Right cardiac atrium (tissue), 5 donors: ENCODE data around the gene AHDC1. TPM values are rescaled to one million over a fixed set of nuclear protein-coding genes. Genes with fewer than 3 reads are reported as not detected.
A peak's percentile ranks its signal among the peaks of the same experiment; 100 is the strongest.
"Not testable (repeated sequence)": the region's sequence is repeated elsewhere in the genome, so short reads cannot be mapped to it uniquely, and the experiment has no call there.

Source experiments
- ATAC-seq, 2 donors: fragments of 200-7000 bp; cut with Tn5 transposase; one replicate each; pipeline versions ENCODE4 v1.8.0 to v1.9.1; 2020; ENCODE audit warnings: moderate library complexity in 2 of 2, mild to moderate bottlenecking in 1 of 2
- DNase-seq, 3 donors: peaks; one replicate each; pipeline ENCODE4 v3.0.0-alpha.2; 2020
- H3K27ac ChIP-seq: one replicate; pipeline ENCODE4 v1.5.1; 2013; ENCODE audit warnings: mild to moderate bottlenecking, low read length, control low read depth, moderate library complexity
- H3K27me3 ChIP-seq: one replicate; pipeline ENCODE4 v1.6.1; 2013; ENCODE audit not compliant: control insufficient read depth, insufficient read depth
- H3K4me1 ChIP-seq: one replicate; pipeline ENCODE4 v1.6.1; 2013; ENCODE audit warnings: low read length; ENCODE audit not compliant: control insufficient read depth, insufficient read depth
- H3K4me3 ChIP-seq: one replicate; pipeline ENCODE4 v1.5.1; 2013; ENCODE audit warnings: low read length, control low read depth
- H3K9me3 ChIP-seq: one replicate; pipeline ENCODE4 v1.6.1; 2013; ENCODE audit warnings: low read length; ENCODE audit not compliant: control insufficient read depth
- WGBS: extraction: QIAGEN DNeasy Blood & Tissue Kit; methylation state at CpG from one replicate; pipeline ENCODE4 v1.1.7; 2013; 5-methylcytosine and 5-hydroxymethylcytosine counted together
- intact Hi-C, 4 donors: fragments of 100-400 bp; cut with DNase I; formaldehyde crosslinking; loops; one replicate each; pipeline versions ENCODE4 v1.11.0 to v1.14.0; 2022 to 2023
- polyA plus RNA-seq: library from polyadenylated mRNA; stranded (reverse); fragments of 200-250 nt; gene quantifications from one replicate; pipeline ENCODE4 v1.2.3, GENCODE V29; 2013
- total RNA-seq, 4 donors: library from RNA; stranded (reverse); fragmentation: NEBNext Ultra II Directional; extraction: Animal tissue kit (Norgen Biotek cat#: 25700); gene quantifications; one replicate each; pipeline ENCODE4 v1.2.1, GENCODE V29; 2021
- donor health status: healthy with polysubstance abuse.
- donor health status: DM: no; HTN: yes; CAD: no.
- donor health status: DM: no; HTN: no; CAD: no.
- donor health status: DM: no; HTN: yes; CAD: no; lungs with severe emphysema.
- donor health status: DM: yes; HTN: yes; CAD: no.

Gene AHDC1
- total and polyA plus RNA-seq, 5 donors, result 26.3 to 53.5 (median 48.5) TPM

- Histone ChIP-seq H3K9me3 (no peaks in the 10 kb centered on the region), H3K27me3 (no peaks in the 10 kb centered on the region), H3K4me1 (peaks cover 19% of the 10 kb centered on the region), H3K27ac (peak overlapping the region; percentile 29), H3K4me3 (no peak overlapping the region)
- no peak for ATAC-seq
- WGBS, result 65% methylated on average over 14 of the region's 14 CpGs
- DNase-seq, result no peak
- intact Hi-C loops, result no loop called here
Measured at GRCh38 chr1:27632387-27633297, 28.7 kb upstream of the AHDC1 start.

- intact Hi-C loops, result no loop called here
- WGBS, result 49% methylated on average over 5 of the region's 5 CpGs
- ATAC-seq, result peak; percentile 59 to 77
- Histone ChIP-seq H3K4me3 (no peak overlapping the region), H3K9me3 (no peaks in the 10 kb centered on the region), H3K27me3 (no peaks in the 10 kb centered on the region), H3K4me1 (peaks cover 19% of the 10 kb centered on the region), H3K27ac (peak overlapping the region; percentile 91)
- peak in 2 of 3 donors; percentile 67 to 76 for DNase-seq
Measured at GRCh38 chr1:27630859-27631491, 27.0 kb upstream of the AHDC1 start.

DNA sequence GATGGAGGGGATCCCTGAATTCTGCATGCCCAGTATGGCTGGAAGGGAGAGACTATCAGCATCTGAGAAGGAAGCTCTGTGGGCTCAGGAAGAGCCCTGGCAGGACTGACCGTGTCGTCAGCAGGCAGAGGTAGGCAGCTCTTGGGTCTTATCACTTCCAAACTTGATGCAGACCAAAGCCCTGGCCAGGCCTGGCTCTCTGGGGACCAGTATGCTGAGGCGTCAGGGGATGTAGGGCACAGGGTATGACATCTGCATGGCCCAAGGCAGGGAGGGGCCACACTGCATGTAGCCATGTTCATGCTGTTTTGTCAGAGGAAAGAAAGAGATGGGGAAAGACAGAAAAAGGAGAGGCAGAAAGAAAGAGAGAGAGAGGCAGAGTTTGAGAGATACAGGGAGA lies 24.8 kb upstream of the AHDC1 start:
- Histone ChIP-seq H3K4me1 (peaks cover 19% of the 10 kb centered on the region), H3K4me3 (no peak overlapping the region), H3K27me3 (no peaks in the 10 kb centered on the region), H3K9me3 (no peaks in the 10 kb centered on the region), H3K27ac (peak overlapping the region; percentile 33)
- ATAC-seq (no peak), DNase-seq (peak in 1 of 3 donors; percentile 44)
- intact Hi-C loops, result no loop called here
- WGBS, result 21% methylated on average over 3 of the region's 3 CpGs

DNA sequence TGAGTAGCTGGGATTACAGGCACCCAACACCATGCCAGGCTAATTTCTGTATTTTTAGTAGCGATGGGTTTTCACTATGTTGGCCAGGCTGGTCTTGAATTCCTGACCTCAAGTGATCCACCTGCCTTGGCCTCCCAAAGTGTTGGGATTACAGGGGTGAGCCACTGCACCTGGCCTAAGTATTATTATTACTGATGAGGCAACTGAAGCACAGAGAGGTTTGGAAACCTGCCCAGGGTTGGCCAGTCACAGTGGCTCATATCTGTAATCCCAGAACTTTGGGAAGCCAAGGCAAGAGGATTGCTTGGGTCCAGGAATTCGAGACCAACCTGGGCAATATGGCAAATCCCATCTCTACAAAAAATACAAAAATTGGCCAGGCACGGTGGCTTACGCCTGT lies 23.8 kb upstream of the AHDC1 start:
- H3K27ac ChIP-seq, DNase-seq, ATAC-seq, H3K9me3 ChIP-seq, intact Hi-C loops, H3K27me3 ChIP-seq, H3K4me3 ChIP-seq: not testable (repeated sequence)
- H3K4me1 ChIP-seq, result peaks cover 19% of the 10 kb centered on the region
- 92% methylated on average over 4 of the region's 4 CpGs for WGBS

DNA sequence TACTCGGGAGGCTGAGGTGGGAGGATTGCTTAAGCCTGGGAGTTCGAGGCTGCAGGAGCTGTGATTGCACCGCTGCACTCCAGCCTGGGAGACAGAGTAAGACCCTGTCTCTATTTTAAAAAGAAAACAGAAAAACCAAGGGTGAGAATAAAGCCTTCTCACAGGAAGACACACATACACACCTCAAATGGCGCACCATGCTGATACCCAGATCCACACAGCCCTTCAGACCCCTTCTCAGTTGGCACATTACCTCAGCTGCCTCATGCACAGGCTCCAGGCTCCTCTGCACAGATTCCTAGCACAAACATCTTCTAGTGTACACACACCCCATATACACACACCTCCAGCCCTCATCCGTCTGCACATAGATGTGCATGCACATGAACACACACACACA lies 23.1 kb upstream of the AHDC1 start:
- Histone ChIP-seq H3K27ac (no peak overlapping the region), H3K27me3 (no peaks in the 10 kb centered on the region), H3K4me1 (peaks cover 19% of the 10 kb centered on the region), H3K9me3 (no peaks in the 10 kb centered on the region), H3K4me3 (no peak overlapping the region)
- intact Hi-C loops, result no loop called here
- ATAC-seq (no peak), DNase-seq (no peak)
- WGBS, result 93% methylated on average over 5 of the region's 5 CpGs

DNA sequence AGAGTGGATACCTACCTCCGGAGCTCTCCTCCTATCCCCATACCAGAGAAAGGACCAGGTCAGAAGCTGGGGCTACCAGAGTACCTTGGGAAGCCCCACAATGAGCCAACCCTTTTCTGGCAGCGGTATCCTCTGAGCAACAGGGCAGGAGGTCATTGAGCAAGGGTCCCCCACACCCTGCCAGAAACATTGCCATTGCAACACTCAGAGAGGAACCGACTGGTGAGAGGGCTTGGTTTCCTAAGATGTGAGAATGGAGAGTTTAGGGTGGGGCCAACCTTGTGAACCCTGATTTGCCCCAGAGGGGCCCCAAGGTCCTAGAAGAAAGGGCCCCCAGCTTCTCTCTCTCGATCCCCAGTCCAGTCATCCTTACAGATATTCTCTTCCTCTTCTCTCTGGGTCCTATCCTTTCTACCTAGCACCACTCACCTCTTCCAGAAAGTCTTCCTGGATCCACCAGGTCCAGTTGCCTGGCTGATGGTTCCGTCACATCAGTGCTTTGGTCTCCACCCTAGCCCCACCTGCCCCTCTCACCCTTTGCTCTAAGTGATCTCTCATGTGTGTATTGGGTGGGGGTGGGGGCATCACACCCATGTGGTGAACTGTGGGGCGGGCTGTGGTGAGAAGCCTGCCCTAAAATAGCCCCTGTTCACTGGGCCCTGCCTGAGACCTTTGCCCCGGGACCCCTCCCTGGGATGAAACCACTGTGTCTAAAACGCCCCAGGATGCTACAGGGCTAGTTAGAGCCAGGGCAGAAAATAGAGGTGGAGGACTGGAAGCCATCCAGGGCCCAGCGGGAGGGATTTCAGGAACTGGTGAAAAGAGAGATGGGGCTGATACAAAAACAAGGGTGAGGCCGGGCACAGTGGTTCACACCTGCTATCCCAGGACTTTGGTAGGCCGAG lies 22.3 kb upstream of the AHDC1 start:
- Histone ChIP-seq H3K4me1 (peaks cover 17% of the 10 kb centered on the region), H3K27ac (no peak overlapping the region), H3K27me3 (no peaks in the 10 kb centered on the region), H3K4me3 (no peak overlapping the region), H3K9me3 (no peaks in the 10 kb centered on the region)
- ATAC-seq (peak; percentile 28 to 43), DNase-seq (no peak)
- 86% methylated on average over 11 of the region's 11 CpGs for WGBS
- intact Hi-C loops, result no loop called here

DNA sequence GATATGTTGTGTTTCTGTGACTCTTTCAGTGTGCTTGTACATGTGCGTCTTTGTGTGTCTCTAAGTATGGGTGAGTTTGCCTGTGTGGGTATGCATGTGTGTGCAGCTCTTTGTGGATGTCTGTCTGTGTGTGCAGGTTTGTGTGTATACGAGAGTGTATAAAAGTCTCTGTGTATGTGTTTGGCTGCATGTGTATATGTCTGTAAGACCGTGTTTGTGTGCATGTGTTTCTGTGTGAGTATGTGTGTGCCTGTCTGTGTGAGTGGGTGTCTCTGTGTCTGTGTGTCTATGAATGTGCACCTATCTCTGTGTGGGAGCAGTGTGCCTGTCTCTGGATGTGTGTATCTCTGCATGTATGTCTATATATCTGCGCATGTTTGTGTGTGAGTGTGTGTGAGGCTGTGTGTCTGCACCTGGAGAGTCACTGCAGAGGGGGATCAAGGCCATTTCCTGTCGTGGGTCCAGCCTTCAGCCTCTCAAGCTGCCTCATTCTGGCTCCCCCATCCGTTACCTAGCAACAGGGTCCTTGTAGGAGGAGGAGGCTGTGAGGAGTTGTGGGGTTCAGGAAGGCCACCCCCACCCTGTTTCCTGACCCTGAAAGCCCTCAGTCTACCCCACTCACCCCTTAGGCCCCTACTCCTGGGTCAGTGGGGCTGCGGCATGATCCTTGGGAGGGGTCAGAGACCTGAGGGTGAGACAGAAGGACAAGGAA lies 20.7 kb upstream of the AHDC1 start:
- 65% methylated on average over 7 of the region's 7 CpGs for WGBS
- Histone ChIP-seq H3K4me1 (peaks cover 7% of the 10 kb centered on the region), H3K27ac (no peak overlapping the region), H3K9me3 (no peaks in the 10 kb centered on the region), H3K27me3 (no peaks in the 10 kb centered on the region), H3K4me3 (no peak overlapping the region)
- no peak for DNase-seq
- peak in 1 of 2 donors; percentile 6 for ATAC-seq
- intact Hi-C loops, result no loop called here

- Histone ChIP-seq H3K4me1 (peaks cover 4% of the 10 kb centered on the region), H3K27ac (no peak overlapping the region), H3K9me3 (no peaks in the 10 kb centered on the region), H3K4me3 (no peak overlapping the region), H3K27me3 (no peaks in the 10 kb centered on the region)
- no peak for ATAC-seq
- no peak for DNase-seq
- WGBS, result 90% methylated on average over 13 of the region's 13 CpGs
- intact Hi-C loops, result no loop called here
Measured at GRCh38 chr1:27623327-27624212, 19.6 kb upstream of the AHDC1 start.

- DNase-seq (no peak), ATAC-seq (no peak)
- Histone ChIP-seq H3K27ac (no peak overlapping the region), H3K27me3 (no peaks in the 10 kb centered on the region), H3K4me1 (peaks cover 3% of the 10 kb centered on the region), H3K4me3 (no peak overlapping the region), H3K9me3 (no peaks in the 10 kb centered on the region)
- WGBS, result 88% methylated on average over 4 of the region's 4 CpGs
- intact Hi-C loops, result no loop called here
Measured at GRCh38 chr1:27622828-27623227, 18.9 kb upstream of the AHDC1 start.
